ENCODE results near the gene MPL. TPM values are rescaled to one million over a fixed set of nuclear protein-coding genes. Genes with fewer than 3 reads are reported as not detected.
A peak's percentile ranks its signal among the peaks of the same experiment; 100 is the strongest.

Gene MPL
- polyA plus RNA-seq, 1 donor (not counting 4 experiments of a cell fraction or from before 2014, with no cell fraction given): not detected

DNA sequence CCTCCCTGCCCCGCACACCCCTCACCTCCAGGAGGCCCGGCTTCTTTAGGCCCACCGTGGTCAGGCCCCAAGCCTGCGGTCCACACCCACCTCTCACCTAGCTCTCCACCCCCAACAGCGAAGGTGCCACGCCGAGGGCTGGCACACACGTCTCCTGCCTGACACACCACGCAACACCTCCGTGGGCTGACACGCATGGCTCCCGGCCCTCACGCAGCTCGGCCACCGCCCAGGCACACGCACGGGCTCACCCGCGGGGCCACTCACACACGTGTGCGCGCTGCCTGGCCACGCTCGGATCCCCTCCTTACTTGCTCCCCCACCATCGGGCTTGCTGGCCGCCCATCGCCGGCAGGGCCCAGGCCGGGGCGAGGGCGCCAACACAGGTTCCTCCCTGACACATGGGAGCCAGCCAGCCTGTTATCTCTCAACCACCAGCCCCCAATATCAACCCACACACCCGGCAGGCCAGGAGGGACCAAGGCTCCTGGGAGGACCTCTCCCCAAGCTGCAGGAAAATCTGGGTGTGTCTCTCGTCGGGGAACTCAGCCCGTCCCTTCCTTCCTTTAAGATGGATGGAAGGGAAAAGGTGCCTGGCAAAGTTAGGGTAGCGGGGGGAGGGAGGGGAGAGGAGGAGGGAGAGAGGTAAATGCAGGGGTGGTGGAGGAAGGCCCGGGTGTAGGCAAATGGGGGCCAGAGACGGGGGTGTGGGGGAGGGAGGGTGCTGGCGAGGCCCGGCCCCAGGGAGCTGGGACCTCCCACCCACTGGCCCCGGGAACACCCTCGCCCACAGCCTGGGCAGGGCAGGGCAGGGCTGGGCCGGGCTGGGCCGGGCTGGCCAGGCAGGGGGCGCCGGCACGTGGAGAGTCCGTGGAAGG lies 29.6 kb downstream of the MPL start:
- H3K4me1 ChIP-seq (ENCODE audit: control insufficient read depth, extremely low read depth, insufficient read depth, low read length): peaks cover 49% of the 10 kb centered on the region
- H2AFZ ChIP-seq (ENCODE audit: control insufficient read depth, low read length): no peak overlapping the region
- H3K9ac ChIP-seq (ENCODE audit: control insufficient read depth, extremely low read depth, insufficient read depth, low read length): peak overlapping the region; percentile 82
- peak overlapping the region; percentile 99 for H3K4me2 ChIP-seq (ENCODE audit: control insufficient read depth, extremely low read depth, insufficient read depth, low read depth, low read length)
- TF ChIP-seq EZH2 (IDR thresholded peaks at IDR 0.05; ENCODE audit: low read length) (no peak), CTCF (optimal IDR thresholded peaks at IDR 0.05 in 1 of 3, IDR thresholded peaks at IDR 0.05 in 1 of 3, conservative IDR thresholded peaks at IDR 0.05 in 1 of 3; ENCODE audit: extremely low read depth in 1 of 3, insufficient read depth in 2 of 3, low read length in 3 of 3) (no peak)
- no peaks in the 10 kb centered on the region for H3K9me3 ChIP-seq (ENCODE audit: control insufficient read depth, low read depth, low read length)
- H4K20me1 ChIP-seq (ENCODE audit: control insufficient read depth, extremely low read depth, insufficient read depth, low read length): peaks cover 3% of the 10 kb centered on the region
- FAIRE-seq (no peak), DNase-seq (ENCODE audit: low read depth, low spot score) (no peak)
- H3K27ac ChIP-seq (ENCODE audit: control insufficient read depth, insufficient read depth, low read length): peak overlapping the region; percentile 75
- no peaks in the 10 kb centered on the region for H3K9me1 ChIP-seq (ENCODE audit: control insufficient read depth, extremely low read depth, insufficient read depth, low read length)
- peaks cover 52% of the 10 kb centered on the region for H3K79me2 ChIP-seq (ENCODE audit: control insufficient read depth, insufficient read depth, low read length)
- H3K36me3 ChIP-seq (ENCODE audit: control insufficient read depth in 2 of 2, extremely low read depth in 1 of 2, insufficient read depth in 2 of 2, low read length in 2 of 2): peaks cover 17 to 23% of the 10 kb centered on the region in 2 experiments
- H3K4me3 ChIP-seq (ENCODE audit: control insufficient read depth in 2 of 3, extremely low read depth in 1 of 3, insufficient read depth in 2 of 3, low read depth in 1 of 3, low read length in 3 of 3): peak overlapping the region; percentile 67 to 92 (median 79)
- H3K27me3 ChIP-seq (ENCODE audit: control insufficient read depth, extremely low read depth, insufficient read depth, low read length): no peaks in the 10 kb centered on the region
- dilution Hi-C loops (cut with MboI; ENCODE audit: extremely low pct_ligation_motif_present, low sequenced_read_pairs): no loop called here

DNA sequence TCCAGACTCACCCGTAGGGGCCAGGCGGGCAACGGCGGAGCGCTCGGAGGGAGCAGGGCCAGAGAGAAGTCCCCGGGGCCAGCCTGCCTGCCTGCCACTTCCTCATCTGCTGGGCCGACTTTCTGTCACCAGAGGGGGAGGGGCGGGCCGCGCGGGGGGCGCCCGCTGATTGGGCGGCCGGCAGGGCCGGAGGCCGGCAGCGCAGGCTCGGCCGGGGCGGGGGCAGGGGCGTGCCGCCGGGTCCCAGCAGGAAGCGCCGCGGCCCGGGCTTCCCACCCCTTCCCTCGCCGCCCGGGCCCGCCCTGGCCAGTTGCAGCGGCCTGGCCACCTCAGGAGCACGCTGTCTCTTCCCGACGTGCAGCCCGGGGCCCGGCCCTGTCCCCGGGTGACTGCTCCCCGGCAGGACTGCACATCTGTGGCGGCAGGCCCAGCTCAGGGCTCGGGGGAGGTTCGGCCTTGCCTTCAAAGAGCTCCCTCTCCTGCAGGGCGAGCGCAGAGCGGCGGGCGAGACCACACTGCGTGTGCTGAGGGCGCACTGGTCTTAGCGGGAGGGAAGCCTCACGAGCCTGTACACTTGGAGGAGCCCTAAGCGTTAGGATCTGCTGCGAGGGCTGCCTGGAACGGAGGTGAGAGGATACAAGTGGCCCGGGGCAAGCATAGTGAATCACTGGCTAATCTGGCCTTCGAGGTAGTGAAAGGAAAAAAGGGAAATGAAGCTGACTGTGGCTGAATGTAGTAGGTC lies 30.5 kb downstream of the MPL start, which contains the start of gene ELOVL1:
TSS of gene ELOVL1 (minus strand) at position 108 of the 742 bp plus-strand sequence. CDS start 2,402 bp downstream, outside the sequence.
- H3K36me3 ChIP-seq (ENCODE audit: control insufficient read depth in 2 of 2, extremely low read depth in 1 of 2, insufficient read depth in 2 of 2, low read length in 2 of 2): peaks cover 14 to 26% of the 10 kb centered on the region in 2 experiments
- H4K20me1 ChIP-seq (ENCODE audit: control insufficient read depth, extremely low read depth, insufficient read depth, low read length): peaks cover 3% of the 10 kb centered on the region
- peak within 1 kb of the TSS; percentile 67 to 92 (median 79) for H3K4me3 ChIP-seq (ENCODE audit: control insufficient read depth in 2 of 3, extremely low read depth in 1 of 3, insufficient read depth in 2 of 3, low read depth in 1 of 3, low read length in 3 of 3)
- H3K4me2 ChIP-seq (ENCODE audit: control insufficient read depth, extremely low read depth, insufficient read depth, low read depth, low read length): peak within 1 kb of the TSS; percentile 99
- peak within 1 kb of the TSS; percentile 82 for H3K9ac ChIP-seq (ENCODE audit: control insufficient read depth, extremely low read depth, insufficient read depth, low read length)
- FAIRE-seq (no peak), DNase-seq (ENCODE audit: low read depth, low spot score) (no peak)
- peaks cover 57% of the 10 kb centered on the region for H3K4me1 ChIP-seq (ENCODE audit: control insufficient read depth, extremely low read depth, insufficient read depth, low read length)
- H3K79me2 ChIP-seq (ENCODE audit: control insufficient read depth, insufficient read depth, low read length): peaks cover 49% of the 10 kb centered on the region
- dilution Hi-C loops (cut with MboI; ENCODE audit: extremely low pct_ligation_motif_present, low sequenced_read_pairs): no loop called here
- no peaks in the 10 kb centered on the region for H3K9me3 ChIP-seq (ENCODE audit: control insufficient read depth, low read depth, low read length)
- H3K9me1 ChIP-seq (ENCODE audit: control insufficient read depth, extremely low read depth, insufficient read depth, low read length): no peaks in the 10 kb centered on the region
- TF ChIP-seq CTCF (optimal IDR thresholded peaks at IDR 0.05 in 1 of 3, IDR thresholded peaks at IDR 0.05 in 1 of 3, conservative IDR thresholded peaks at IDR 0.05 in 1 of 3; ENCODE audit: extremely low read depth in 1 of 3, insufficient read depth in 2 of 3, low read length in 3 of 3): peak; percentile 33 to 48 (median 42)
- TF ChIP-seq EZH2 (IDR thresholded peaks at IDR 0.05; ENCODE audit: low read length): no peak
- peak within 1 kb of the TSS; percentile 13 for H2AFZ ChIP-seq (ENCODE audit: control insufficient read depth, low read length)
- H3K27ac ChIP-seq (ENCODE audit: control insufficient read depth, insufficient read depth, low read length): peak within 1 kb of the TSS; percentile 75
- H3K27me3 ChIP-seq (ENCODE audit: control insufficient read depth, extremely low read depth, insufficient read depth, low read length): no peaks in the 10 kb centered on the region

All from keratinocyte (primary cell).